ENCODE measurements around the gene MDM1. TPM values are rescaled to one million over a fixed set of nuclear protein-coding genes. Genes with fewer than 3 reads are reported as not detected.

MDM1 gene
- polyA plus RNA-seq, 1 donor (not counting 4 experiments of a cell fraction or from before 2014, with no cell fraction given), result 7.5 TPM

DNA sequence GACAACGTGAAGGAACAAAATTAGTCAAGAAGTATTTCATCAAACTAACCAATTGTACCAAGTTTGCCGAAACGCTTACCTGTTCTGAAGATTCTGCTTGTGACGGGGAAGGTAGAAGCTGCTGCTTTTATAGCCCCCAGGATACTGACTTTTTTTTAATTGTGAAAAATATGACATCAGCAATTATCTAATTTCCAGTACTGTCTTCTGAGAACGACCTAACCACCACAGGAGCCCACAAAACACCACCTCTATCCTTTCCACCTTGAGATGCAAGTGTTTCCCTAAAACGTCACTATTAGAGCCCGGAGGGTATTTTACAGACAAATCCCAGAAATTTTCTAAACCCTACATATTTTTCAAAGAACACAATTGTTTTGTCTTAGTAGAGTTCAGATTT lies 78.7 kb downstream of the MDM1 start, which contains the start of gene IL22:
Gene IL22 (minus strand): TSS at position 101 of the 400 bp plus-strand sequence. CDS start 156 bp downstream, outside the sequence.
- Histone ChIP-seq H3K9me1 (ENCODE audit: control insufficient read depth, extremely low read depth, insufficient read depth, low read length) (no peaks in the 10 kb centered on the region), H3K9ac (ENCODE audit: control insufficient read depth, extremely low read depth, insufficient read depth, low read length) (no peak within 1 kb of the TSS), H4K20me1 (ENCODE audit: control insufficient read depth, extremely low read depth, insufficient read depth, low read length) (no peaks in the 10 kb centered on the region), H3K4me1 (ENCODE audit: control insufficient read depth, extremely low read depth, insufficient read depth, low read length) (no peaks in the 10 kb centered on the region), H3K9me3 (ENCODE audit: control insufficient read depth, low read depth, low read length) (no peaks in the 10 kb centered on the region), H3K27ac (ENCODE audit: control insufficient read depth, insufficient read depth, low read length) (no peak within 1 kb of the TSS), H3K27me3 (ENCODE audit: control insufficient read depth, extremely low read depth, insufficient read depth, low read length) (no peaks in the 10 kb centered on the region), H2AFZ (ENCODE audit: control insufficient read depth, low read length) (no peak within 1 kb of the TSS), H3K79me2 (ENCODE audit: control insufficient read depth, insufficient read depth, low read length) (no peaks in the 10 kb centered on the region), H3K36me3 (ENCODE audit: control insufficient read depth in 2 of 2, extremely low read depth in 1 of 2, insufficient read depth in 2 of 2, low read length in 2 of 2) (no peaks in the 10 kb centered on the region), H3K4me3 (ENCODE audit: control insufficient read depth in 2 of 3, extremely low read depth in 1 of 3, insufficient read depth in 2 of 3, low read depth in 1 of 3, low read length in 3 of 3) (no peak within 1 kb of the TSS), H3K4me2 (ENCODE audit: control insufficient read depth, extremely low read depth, insufficient read depth, low read depth, low read length) (no peak within 1 kb of the TSS)
- dilution Hi-C loops (cut with MboI; ENCODE audit: extremely low pct_ligation_motif_present, low sequenced_read_pairs), result no loop called here
- DNase-seq (ENCODE audit: low read depth, low spot score) (no peak), FAIRE-seq (no peak)
- TF ChIP-seq, protein P1, sequence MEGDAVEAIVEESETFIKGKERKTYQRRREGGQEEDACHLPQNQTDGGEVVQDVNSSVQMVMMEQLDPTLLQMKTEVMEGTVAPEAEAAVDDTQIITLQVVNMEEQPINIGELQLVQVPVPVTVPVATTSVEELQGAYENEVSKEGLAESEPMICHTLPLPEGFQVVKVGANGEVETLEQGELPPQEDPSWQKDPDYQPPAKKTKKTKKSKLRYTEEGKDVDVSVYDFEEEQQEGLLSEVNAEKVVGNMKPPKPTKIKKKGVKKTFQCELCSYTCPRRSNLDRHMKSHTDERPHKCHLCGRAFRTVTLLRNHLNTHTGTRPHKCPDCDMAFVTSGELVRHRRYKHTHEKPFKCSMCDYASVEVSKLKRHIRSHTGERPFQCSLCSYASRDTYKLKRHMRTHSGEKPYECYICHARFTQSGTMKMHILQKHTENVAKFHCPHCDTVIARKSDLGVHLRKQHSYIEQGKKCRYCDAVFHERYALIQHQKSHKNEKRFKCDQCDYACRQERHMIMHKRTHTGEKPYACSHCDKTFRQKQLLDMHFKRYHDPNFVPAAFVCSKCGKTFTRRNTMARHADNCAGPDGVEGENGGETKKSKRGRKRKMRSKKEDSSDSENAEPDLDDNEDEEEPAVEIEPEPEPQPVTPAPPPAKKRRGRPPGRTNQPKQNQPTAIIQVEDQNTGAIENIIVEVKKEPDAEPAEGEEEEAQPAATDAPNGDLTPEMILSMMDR (optimal IDR thresholded peaks at IDR 0.05 in 1 of 3, IDR thresholded peaks at IDR 0.05 in 1 of 3, conservative IDR thresholded peaks at IDR 0.05 in 1 of 3; ENCODE audit: extremely low read depth in 1 of 3, insufficient read depth in 2 of 3, low read length in 3 of 3), result no peak
- TF ChIP-seq EZH2 (IDR thresholded peaks at IDR 0.05; ENCODE audit: low read length), result no peak

DNA sequence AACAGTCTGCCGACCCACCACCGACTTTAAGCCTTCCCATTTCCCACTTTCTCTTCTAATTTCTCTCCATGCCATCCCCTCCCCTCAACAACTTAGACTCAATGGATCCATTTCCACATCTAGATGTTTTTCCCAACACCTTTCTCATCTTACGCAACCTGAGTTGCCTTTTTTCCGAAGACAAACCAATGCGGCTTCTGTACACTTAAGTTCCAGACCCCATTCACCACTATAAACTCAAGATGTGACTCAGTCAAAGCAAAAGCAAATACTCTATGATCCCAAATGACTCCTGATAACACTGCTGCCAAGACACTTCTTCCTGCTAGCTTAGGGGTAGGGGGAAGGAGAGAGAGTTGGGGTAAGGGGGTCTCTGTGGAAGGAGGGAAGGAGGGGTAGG lies 80.1 kb downstream of the MDM1 start:
- H2AFZ ChIP-seq (ENCODE audit: control insufficient read depth, low read length), result no peak overlapping the region
- no peaks in the 10 kb centered on the region for H3K36me3 ChIP-seq (ENCODE audit: control insufficient read depth in 2 of 2, extremely low read depth in 1 of 2, insufficient read depth in 2 of 2, low read length in 2 of 2)
- no peak overlapping the region for H3K9ac ChIP-seq (ENCODE audit: control insufficient read depth, extremely low read depth, insufficient read depth, low read length)
- dilution Hi-C loops (cut with MboI; ENCODE audit: extremely low pct_ligation_motif_present, low sequenced_read_pairs), result no loop called here
- TF ChIP-seq, protein P1 (optimal IDR thresholded peaks at IDR 0.05 in 1 of 3, IDR thresholded peaks at IDR 0.05 in 1 of 3, conservative IDR thresholded peaks at IDR 0.05 in 1 of 3; ENCODE audit: extremely low read depth in 1 of 3, insufficient read depth in 2 of 3, low read length in 3 of 3), result no peak
- TF ChIP-seq EZH2 (IDR thresholded peaks at IDR 0.05; ENCODE audit: low read length), result no peak
- no peaks in the 10 kb centered on the region for H3K79me2 ChIP-seq (ENCODE audit: control insufficient read depth, insufficient read depth, low read length)
- no peak overlapping the region for H3K4me3 ChIP-seq (ENCODE audit: control insufficient read depth in 2 of 3, extremely low read depth in 1 of 3, insufficient read depth in 2 of 3, low read depth in 1 of 3, low read length in 3 of 3)
- FAIRE-seq (no peak), DNase-seq (ENCODE audit: low read depth, low spot score) (no peak)
- no peak overlapping the region for H3K4me2 ChIP-seq (ENCODE audit: control insufficient read depth, extremely low read depth, insufficient read depth, low read depth, low read length)
- H3K4me1 ChIP-seq (ENCODE audit: control insufficient read depth, extremely low read depth, insufficient read depth, low read length), result no peaks in the 10 kb centered on the region
- H3K9me1 ChIP-seq (ENCODE audit: control insufficient read depth, extremely low read depth, insufficient read depth, low read length), result no peaks in the 10 kb centered on the region
- no peaks in the 10 kb centered on the region for H3K27me3 ChIP-seq (ENCODE audit: control insufficient read depth, extremely low read depth, insufficient read depth, low read length)
- H3K27ac ChIP-seq (ENCODE audit: control insufficient read depth, insufficient read depth, low read length), result no peak overlapping the region
- H3K9me3 ChIP-seq (ENCODE audit: control insufficient read depth, low read depth, low read length), result no peaks in the 10 kb centered on the region
- H4K20me1 ChIP-seq (ENCODE audit: control insufficient read depth, extremely low read depth, insufficient read depth, low read length), result no peaks in the 10 kb centered on the region
